Subcutaneous adipose tissue (tissue), 4 donors: Measurements from ENCODE around the gene PCBP3. TPM values are rescaled to one million over a fixed set of nuclear protein-coding genes. Genes with fewer than 3 reads are reported as not detected.

Experiments used
- total RNA-seq, 4 donors: library from RNA; depleted of rRNA; stranded (reverse); fragments of >200 nt; gene quantifications; one replicate each; pipeline ENCODE4 v1.1.0, GENCODE V29; 2016
- TF ChIP-seq, protein P1 (sequence below): fragments of 450-650 bp; IDR thresholded peaks from one replicate; pipeline ENCODE4 v1.5.1; 2016; ENCODE audit warnings: low read depth, mild to moderate bottlenecking, control low read depth, antibody characterized with exemption, moderate library complexity

The PCBP3 gene
- total RNA-seq, 4 donors from 2014 or later = 3.4 to 11.0 (median 5.7) TPM

DNA sequence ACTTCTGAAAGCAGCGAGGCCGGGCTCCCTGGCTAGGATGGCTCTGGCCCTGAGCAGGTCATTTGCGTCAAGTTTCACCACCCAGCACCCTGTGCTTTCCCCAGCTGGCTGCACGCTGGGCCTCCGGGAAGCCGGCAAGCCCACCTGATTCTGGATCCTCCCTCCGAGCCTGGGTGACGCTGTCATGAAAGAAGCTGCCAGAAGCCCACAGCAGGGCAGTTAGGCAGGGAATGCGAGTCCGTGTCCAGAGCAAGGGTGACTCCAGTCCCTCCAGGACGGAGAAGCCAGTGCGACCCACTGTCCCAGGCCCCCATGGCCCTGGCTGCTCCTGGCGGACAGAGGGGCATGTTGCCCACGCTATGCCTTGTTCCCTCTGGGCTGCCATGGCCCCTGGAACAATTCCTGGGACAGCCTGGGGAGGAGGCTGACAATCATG lies 44.4 kb upstream of the PCBP3 start:
- TF ChIP-seq, protein P1, sequence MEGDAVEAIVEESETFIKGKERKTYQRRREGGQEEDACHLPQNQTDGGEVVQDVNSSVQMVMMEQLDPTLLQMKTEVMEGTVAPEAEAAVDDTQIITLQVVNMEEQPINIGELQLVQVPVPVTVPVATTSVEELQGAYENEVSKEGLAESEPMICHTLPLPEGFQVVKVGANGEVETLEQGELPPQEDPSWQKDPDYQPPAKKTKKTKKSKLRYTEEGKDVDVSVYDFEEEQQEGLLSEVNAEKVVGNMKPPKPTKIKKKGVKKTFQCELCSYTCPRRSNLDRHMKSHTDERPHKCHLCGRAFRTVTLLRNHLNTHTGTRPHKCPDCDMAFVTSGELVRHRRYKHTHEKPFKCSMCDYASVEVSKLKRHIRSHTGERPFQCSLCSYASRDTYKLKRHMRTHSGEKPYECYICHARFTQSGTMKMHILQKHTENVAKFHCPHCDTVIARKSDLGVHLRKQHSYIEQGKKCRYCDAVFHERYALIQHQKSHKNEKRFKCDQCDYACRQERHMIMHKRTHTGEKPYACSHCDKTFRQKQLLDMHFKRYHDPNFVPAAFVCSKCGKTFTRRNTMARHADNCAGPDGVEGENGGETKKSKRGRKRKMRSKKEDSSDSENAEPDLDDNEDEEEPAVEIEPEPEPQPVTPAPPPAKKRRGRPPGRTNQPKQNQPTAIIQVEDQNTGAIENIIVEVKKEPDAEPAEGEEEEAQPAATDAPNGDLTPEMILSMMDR = no peak

DNA sequence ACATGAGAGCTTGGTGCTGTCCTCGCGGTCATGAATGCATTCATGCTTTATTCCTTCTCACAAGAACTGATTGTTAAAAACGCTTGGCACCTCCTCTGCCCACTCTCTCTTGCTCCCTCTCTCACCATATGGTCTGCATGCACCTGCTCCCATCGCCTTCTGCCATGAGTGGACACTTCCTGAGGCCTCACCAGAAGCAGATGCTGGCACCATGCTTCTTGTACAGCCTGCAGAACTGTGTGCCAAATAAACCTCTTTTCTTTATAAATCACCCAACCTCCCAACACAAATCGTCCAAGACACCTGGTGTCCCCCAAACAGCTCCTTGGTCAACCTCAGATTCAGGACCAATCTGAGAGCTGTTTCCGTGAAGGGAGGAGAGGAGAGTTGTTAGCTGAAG lies 43.3 kb upstream of the PCBP3 start:
- TF ChIP-seq, protein P1 = no peak

DNA sequence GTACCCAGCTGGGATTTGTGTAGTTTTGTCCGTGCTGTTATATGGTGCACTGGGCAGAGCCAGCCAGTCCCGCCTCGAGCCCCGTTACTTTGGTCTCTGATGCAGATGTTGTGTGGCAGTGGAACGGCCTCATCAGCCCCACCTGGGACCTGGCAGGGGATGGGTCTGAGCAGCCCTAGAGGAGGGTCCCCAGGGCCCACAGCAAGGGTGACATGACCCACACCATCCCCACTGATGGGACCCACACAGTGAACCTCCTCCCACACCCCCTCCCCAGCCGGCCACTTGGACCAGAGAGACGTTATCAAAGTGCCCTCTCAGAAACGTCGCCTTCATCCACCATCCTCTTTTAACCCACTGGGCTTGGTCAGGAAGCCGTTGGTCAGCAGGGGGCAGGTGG lies 42.0 kb upstream of the PCBP3 start:
- TF ChIP-seq, protein P1 = no peak

DNA sequence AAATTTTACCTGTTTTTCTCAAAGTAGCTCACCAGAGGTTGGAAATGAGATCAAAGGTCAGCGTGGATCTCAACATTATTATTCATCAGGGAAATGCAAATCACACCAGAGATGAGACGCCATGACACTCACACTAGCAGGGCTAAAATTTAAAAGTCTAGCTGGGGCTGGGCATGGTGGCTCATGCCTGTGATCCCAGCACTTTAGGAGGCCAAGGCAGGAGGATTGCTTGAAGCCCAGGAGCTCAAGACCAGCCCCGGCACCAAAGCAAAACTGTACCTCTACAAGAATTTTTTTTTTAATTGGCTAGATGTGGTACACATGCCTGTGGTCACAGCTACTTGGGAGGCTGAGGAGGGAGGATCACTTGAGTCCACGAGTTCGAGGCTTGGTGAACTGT lies 41.4 kb upstream of the PCBP3 start:
- TF ChIP-seq, protein P1 = no peak

DNA sequence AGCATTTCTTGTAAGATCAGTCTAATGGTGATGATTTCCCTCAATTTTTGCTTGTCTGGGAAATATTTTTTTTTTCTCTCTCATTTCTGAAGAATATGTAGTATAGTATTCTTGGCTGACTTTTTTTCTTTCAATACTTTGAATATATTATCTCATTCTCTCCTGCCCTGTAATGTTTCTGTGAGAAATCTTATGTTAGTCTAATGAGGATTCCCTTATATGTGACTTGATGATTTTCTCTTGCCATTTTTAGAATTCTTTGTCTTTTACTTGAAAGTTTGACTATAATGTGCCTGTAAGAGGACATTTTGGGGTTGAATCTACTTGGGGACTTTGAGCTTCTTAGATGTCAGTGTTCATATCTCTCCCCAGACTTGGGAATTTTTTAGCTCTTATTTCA lies 40.0 kb upstream of the PCBP3 start:
- TF ChIP-seq, protein P1 = no peak

DNA sequence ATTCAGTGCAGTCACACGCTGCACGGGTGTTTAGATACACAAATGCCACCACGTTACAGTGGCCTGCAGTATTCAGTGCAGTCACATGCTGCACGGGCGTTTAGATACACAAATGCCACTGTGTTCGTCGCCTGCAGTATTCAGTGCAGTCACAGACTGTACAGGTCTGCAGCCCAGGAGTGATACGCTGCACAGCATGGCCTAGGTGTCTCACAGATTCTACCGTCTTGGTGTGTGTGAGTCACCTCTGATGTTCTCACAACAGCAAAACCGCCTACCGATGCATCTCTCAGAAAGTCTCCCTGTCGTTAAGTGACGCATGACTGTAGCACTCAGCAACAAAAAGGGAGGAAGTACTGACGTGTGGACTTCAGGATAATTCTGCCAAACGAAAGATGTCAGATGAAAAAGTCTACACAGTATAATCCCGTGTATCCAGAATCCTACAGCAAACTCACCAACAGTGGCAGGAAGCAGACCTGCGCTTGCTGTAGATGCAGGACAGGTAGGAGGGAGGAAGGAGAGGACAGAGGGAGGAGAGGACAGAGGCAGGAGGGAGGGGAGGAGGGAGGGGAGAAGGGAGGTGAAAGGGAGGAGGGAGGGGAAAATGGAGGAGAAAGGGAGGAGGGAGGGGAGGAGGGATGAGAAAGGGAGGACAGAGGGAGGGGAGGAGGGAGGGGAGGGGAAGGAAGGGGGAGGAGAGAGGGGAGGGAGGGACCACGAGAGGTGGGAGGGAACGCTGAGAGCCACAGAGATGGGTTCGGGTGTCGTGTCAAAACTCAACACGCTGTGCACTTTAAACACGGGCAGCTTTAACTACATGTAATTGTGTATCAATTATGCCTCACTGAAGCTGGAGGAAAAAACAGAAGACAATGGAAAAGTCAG lies 36.3 kb upstream of the PCBP3 start:
- TF ChIP-seq, protein P1 = no peak

DNA sequence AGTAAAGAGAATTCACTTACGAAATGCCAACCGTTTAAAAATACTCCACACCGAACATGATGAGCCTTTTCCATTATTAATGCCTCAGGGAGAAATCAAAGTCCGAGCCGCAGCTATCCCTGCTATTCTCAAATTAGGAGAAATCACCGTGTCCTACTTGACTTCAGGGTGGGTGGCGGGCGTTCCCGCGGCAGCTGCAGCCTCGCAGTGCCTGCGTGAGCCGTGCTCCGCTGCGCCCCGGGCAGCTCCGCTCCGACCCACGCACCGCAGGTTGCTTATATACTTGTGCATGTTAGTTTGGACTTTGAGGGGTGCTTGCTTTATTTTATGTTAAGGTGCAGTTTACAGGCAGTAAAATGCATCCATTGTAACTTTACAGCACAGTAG lies 35.6 kb upstream of the PCBP3 start:
- TF ChIP-seq, protein P1 = no peak
